Hematopoietic multipotent progenitor cell treated with erythropoietin and hydrocortisone succinate and interleukin-3 and kit ligand, for 17 days (in vitro differentiated cells): ENCODE results near the gene CETN3.

Experiments
- DNase-seq: peaks from one replicate; pipeline ENCODE4 v3.0.0-alpha.2; 2015; ENCODE audit warnings: low spot score

CETN3 gene

GRCh38 chr5:90409318-90410177, at the start of gene CETN3:
CETN3 (minus strand) TSS chr5:90409756; CDS start chr5:90409661, 95 bp downstream.
- DNase-seq = peak; percentile 96

DNA sequence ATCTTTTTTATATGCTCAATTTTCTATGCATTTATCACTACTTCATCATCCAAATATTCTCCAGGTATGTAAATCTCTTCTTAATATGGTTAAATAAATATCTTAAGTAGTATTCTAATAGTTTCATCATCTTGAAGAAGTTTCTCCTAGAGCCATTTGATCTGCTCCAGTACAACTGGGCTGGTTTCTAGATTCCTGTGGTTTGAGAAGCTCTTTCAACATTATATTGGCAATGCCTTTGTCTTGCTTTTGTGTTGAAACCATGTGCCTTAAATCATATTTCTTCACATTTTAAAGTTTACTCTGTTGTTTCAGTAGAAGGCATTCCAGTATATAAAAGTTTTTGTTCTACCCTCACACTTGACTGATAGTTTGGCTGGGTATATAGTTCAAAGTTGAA, 37.4 kb upstream of the CETN3 start:
- DNase-seq = no peak

DNA sequence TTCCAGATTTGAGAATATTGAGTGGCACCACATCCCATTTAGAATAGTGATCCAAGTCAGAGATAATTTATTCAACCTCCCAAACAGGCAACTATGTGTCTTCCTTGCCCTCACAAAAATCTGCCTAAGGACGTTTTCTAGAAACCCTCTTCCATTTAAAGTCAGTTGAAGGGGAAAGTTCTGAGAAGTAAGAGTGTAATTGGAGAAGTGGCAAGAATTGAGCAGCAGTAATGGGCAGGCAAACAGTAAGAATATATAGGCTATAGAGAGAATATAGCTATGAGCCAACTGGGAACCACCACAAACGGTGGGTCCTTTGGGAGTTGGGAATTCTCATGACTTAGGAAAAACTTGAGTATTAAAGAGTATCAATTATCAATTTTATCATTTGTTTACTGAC, 31.1 kb upstream of the CETN3 start:
- DNase-seq = no peak

DNA sequence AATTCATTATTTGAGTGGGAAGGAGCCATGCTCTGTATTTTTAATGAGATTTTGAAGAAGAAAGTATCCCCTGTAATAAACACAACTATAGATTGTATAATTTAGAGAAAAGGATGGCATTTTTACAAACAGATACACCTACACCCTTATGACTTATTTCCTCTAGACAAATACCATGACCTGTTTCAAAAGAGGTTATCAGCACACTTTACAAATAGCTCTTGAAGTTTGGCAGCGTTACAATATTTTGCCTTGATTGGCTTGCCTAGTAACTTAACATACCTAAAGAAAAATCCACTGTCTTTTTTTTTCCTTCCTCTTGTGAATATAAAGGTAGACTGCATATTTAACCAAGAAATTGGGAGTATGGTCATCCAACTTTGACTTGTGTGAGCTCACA, 28.5 kb upstream of the CETN3 start:
- DNase-seq = no peak

DNA sequence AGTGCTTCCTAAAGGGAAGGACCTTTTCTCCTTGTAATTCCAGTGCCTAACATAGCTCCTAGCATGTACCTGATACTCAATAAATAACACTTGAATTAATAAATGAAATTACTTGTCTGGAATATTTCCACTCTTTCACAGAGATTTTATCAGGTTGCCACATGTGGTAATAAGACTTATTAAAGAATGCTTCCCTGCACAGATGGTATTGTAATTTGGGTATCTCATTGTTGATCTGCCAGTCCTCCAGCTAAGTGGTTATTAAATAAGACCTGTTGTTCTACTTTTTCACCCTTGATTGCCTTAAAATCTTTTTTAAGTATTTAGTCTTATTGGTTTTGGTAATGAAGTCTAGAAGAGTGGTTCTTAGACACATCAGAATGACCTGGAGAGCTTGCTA, 28.1 kb upstream of the CETN3 start:
- DNase-seq = no peak

GRCh38 chr5:90434116-90434714, 24.7 kb upstream of the CETN3 start:
- peak; percentile 65 for DNase-seq

GRCh38 chr5:90424245-90424644, 14.7 kb upstream of the CETN3 start:
- DNase-seq = no peak

- no peak for DNase-seq
Observed at GRCh38 chr5:90421136-90421535, 11.6 kb upstream of the CETN3 start.

GRCh38 chr5:90418214-90418613, 8.7 kb upstream of the CETN3 start:
- no peak for DNase-seq

- no peak for DNase-seq
Observed at GRCh38 chr5:90410178-90410762, 714 bp upstream of the CETN3 start.

- peak; percentile 36 for DNase-seq
Observed at GRCh38 chr5:90408571-90409317, 812 bp downstream of the CETN3 start.

DNA sequence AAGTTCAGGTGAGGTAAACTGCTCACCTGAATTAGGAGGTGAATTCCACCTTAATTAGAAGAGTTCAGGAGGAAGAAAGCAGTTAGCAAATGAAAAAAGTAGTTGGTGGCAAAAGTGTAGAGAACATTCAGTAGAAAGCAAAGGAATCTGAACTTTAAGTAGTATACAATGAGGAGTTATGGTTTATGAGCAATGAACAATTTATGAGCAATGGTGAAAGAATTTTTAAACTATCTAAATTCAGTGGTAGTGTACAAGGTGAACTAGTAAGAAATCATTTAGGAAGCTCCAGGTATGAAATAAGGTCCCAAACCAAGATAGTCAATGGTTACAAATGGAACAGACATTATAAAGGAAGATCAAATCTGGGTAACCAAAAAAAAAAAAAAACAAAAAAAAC, 3.1 kb downstream of the CETN3 start:
- DNase-seq = no peak

GRCh38 chr5:90402521-90403255, 6.9 kb downstream of the CETN3 start:
- no peak for DNase-seq

DNA sequence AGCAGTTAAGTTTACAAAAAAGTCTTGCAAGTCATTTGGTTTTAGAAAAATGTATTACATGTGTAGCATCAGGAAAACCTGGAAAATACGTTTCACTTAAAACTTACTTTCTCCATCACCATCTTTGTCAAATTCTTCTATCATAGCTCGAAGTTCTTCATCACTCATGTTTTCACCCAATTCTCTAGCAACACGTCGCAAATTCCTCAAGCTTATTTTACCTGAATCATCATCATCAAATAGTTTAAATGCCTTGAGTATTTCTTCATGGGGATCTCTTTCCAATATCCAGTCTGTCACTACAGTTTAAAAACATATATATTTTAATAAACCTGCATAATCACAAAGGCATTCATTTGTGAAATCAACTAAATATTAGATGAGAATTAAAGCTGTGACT, 10.3 kb downstream of the CETN3 start:
- DNase-seq = no peak

- DNase-seq = no peak
Observed at GRCh38 chr5:90398726-90399125, 10.8 kb downstream of the CETN3 start.

DNA sequence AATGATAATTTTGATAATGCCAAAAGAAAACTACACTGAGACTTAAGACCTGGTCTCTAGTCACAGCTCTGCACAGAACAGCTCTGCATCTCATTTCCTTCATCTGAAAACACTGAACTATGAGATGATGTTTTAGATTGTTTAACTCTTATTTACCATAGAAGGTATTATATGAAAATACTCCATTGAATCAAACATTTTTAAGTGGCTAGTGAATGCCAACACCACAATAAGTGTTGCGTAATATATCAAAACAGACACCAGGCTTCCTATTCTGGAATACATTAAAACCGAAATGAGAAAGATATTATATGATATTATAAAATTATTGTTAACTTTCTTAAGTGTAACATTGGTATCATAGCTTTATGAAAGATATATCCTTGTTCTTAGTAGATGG, 14.6 kb downstream of the CETN3 start:
- DNase-seq = no peak

DNA sequence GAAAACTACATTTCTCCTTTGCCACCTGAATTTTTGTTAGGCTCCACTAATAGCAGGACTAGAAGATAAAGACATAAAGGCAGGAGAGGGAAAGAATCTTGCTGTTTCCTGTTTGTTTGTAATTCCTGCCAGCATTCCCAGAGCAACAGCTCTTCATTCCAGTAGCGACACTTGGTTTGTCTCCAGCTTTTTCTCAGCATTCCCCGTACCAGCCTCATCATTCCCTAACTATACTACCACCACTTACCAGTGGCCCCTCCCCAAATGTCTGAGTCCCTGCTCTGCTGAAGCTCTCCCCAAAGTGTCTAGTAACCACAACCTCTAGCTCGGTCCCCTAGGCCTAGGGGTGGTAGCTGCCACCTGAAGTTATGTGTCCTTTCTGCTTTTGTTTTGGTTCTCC, 18.6 kb downstream of the CETN3 start:
- DNase-seq = no peak

GRCh38 chr5:90390326-90390725, 19.2 kb downstream of the CETN3 start:
- DNase-seq = no peak

- no peak for DNase-seq
Observed at GRCh38 chr5:90387508-90387907, 22.0 kb downstream of the CETN3 start.

- peak; percentile 31 for DNase-seq
Observed at GRCh38 chr5:90386099-90386710, 23.4 kb downstream of the CETN3 start.

- no peak for DNase-seq
Observed at GRCh38 chr5:90384389-90384788, 25.2 kb downstream of the CETN3 start.
